Right lobe of liver (tissue), 6 donors: ENCODE measurements around the gene GRAMD4. TPM values are rescaled to one million over a fixed set of nuclear protein-coding genes. Genes with fewer than 3 reads are reported as not detected.
A peak's percentile ranks its signal among the peaks of the same experiment; 100 is the strongest.

Experiments used
- ATAC-seq, 4 donors: fragments of 200-7000 bp; cut with Tn5 transposase; one replicate each; pipeline ENCODE4 v1.9.1; 2020; ENCODE audit warnings: mild to moderate bottlenecking in 4 of 4, moderate library complexity in 4 of 4
- DNase-seq, 3 donors: peaks; one replicate each; pipeline ENCODE4 v3.0.0-alpha.2; 2020
- H3K27ac ChIP-seq, 3 donors: fragments of 200-600 bp; one replicate each; pipeline ENCODE4 v1.8.0; 2022
- H3K27me3 ChIP-seq, 2 donors: fragments of 200-600 bp; one replicate each; pipeline ENCODE4 v1.8.0; 2022
- H3K36me3 ChIP-seq, 4 donors: fragments of 200-600 bp; sonication (generic) in 1 of 4; one replicate each; pipeline versions ENCODE4 v1.5.1 to v1.8.0; 2017 to 2022; ENCODE audit warnings: control low read depth in 1 of 4
- H3K4me1 ChIP-seq, 4 donors: fragments of 200-600 bp; sonication (generic) in 1 of 4; one replicate each; pipeline versions ENCODE4 v1.5.1 to v1.8.0; 2017 to 2022; ENCODE audit warnings: control low read depth in 1 of 4
- H3K4me3 ChIP-seq, 3 donors: fragments of 200-600 bp; one replicate each; pipeline ENCODE4 v1.8.0; 2022
- H3K9me3 ChIP-seq, 4 donors: fragments of 200-600 bp; sonication (generic) in 1 of 4; one replicate each; pipeline versions ENCODE4 v1.5.1 to v1.8.0; 2017 to 2022; ENCODE audit warnings: control low read depth in 1 of 4
- CTCF ChIP-seq, 4 donors: fragments of 200-600 bp in 3 of 4; fragments of 450-650 bp in 1 of 4; IDR thresholded peaks; one replicate each; pipeline versions ENCODE4 v1.5.1 to v1.8.0; 2016 to 2022; ENCODE audit warnings: antibody characterized with exemption in 4 of 4, mild to moderate bottlenecking in 2 of 4
- POLR2A ChIP-seq: fragments of 450-650 bp; IDR thresholded peaks from one replicate; pipeline ENCODE4 v1.6.1; 2017; ENCODE audit warnings: antibody characterized with exemption, mild to moderate bottlenecking
- WGBS: methylation state at CpG from one replicate; pipeline ENCODE4 v1.1.6; 2018; ENCODE audit warnings: low coverage, low lambda C conversion rate; ENCODE audit not compliant: insufficient coverage; ENCODE audit errors: missing lambda C conversion rate; 5-methylcytosine and 5-hydroxymethylcytosine counted together
- intact Hi-C, 2 donors: fragments of 100-400 bp; cut with DNase I; formaldehyde crosslinking; loops; one replicate each; pipeline versions ENCODE4 v1.11.2 to v1.14.1; 2022
- total RNA-seq, 6 experiments: library from RNA; depleted of rRNA in 2 of 6; stranded (reverse); fragments of >200 nt in 2 of 6; fragmentation: NEBNext Ultra II Directional in 3 of 6; extraction: Animal tissue kit (Norgen Biotek cat#: 25700) in 3 of 6; gene quantifications; one replicate each; pipeline versions ENCODE4 v1.1.0 to v1.2.4, GENCODE V29; 2016 to 2023
- donor health status: DM: no; HTN: yes; CAD: no.
- donor health status: DM: no; HTN: no; CAD: no.
- donor health status: DM: no; HTN: no; CAD: no.
- donor health status: DM: no; HTN: yes; CAD: no.
- donor health status: DM: no; HTN: yes; CAD: no.

Gene GRAMD4
- total RNA-seq, 6 experiments from 2014 or later, result 29.7 to 72.0 (median 34.8) TPM

GRCh38 chr22:46591930-46592329 lies 28.3 kb upstream of the GRAMD4 start:
- intact Hi-C loops, result no loop called here
- DNase-seq (no peak), ATAC-seq (no peak)
- H3K36me3 ChIP-seq, result no peaks in the 10 kb centered on the region
- TF ChIP-seq POLR2A (no peak), CTCF (IDR thresholded peaks at IDR 0.05) (no peak)
- 79% methylated on average over 1 of the region's 8 CpGs for WGBS
- H3K4me3 ChIP-seq, result no peak overlapping the region
- no peaks in the 10 kb centered on the region for H3K9me3 ChIP-seq
- no peaks in the 10 kb centered on the region for H3K27me3 ChIP-seq
- no peaks in the 10 kb centered on the region for H3K4me1 ChIP-seq
- peak overlapping the region in 1 of 3 donors; percentile 49 for H3K27ac ChIP-seq

- Histone ChIP-seq H3K4me3 (no peak overlapping the region), H3K9me3 (no peaks in the 10 kb centered on the region), H3K36me3 (no peaks in the 10 kb centered on the region), H3K27ac (peak overlapping the region in 2 of 3 donors; percentile 48 to 49), H3K4me1 (no peaks in the 10 kb centered on the region), H3K27me3 (no peaks in the 10 kb centered on the region)
- intact Hi-C loops, result no loop called here
- DNase-seq, result peak in 2 of 3 donors; percentile 51
- WGBS, result 44% methylated on average over 13 of the region's 13 CpGs
- TF ChIP-seq CTCF (IDR thresholded peaks at IDR 0.05) (no peak), POLR2A (no peak)
- peak; percentile 33 to 60 (median 40) for ATAC-seq
These were observed 27.8 kb upstream of the GRAMD4 start for GRCh38 chr22:46592390-46592872.

- Histone ChIP-seq H3K27ac (peak overlapping the region in 2 of 3 donors; percentile 48 to 49), H3K27me3 (no peaks in the 10 kb centered on the region), H3K4me1 (no peaks in the 10 kb centered on the region), H3K36me3 (no peaks in the 10 kb centered on the region), H3K9me3 (no peaks in the 10 kb centered on the region), H3K4me3 (no peak overlapping the region)
- intact Hi-C loops, result no loop called here
- ATAC-seq, result peak; percentile 31 to 67 (median 55)
- 85% methylated on average over 12 of the region's 19 CpGs for WGBS
- no peak for TF ChIP-seq CTCF (IDR thresholded peaks at IDR 0.05)
- TF ChIP-seq POLR2A, result peak; percentile 57
- peak; percentile 46 to 69 (median 49) for DNase-seq
These were observed 26.9 kb upstream of the GRAMD4 start for GRCh38 chr22:46593211-46593681.

GRCh38 chr22:46593996-46594946 lies 25.9 kb upstream of the GRAMD4 start:
- TF ChIP-seq CTCF (IDR thresholded peaks at IDR 0.05) (no peak), POLR2A (no peak)
- ATAC-seq (no peak), DNase-seq (peak in 1 of 3 donors; percentile 48)
- 86% methylated on average over 6 of the region's 15 CpGs for WGBS
- intact Hi-C loops, result no loop called here
- H3K27ac ChIP-seq, result no peak overlapping the region
- H3K27me3 ChIP-seq, result no peaks in the 10 kb centered on the region
- no peaks in the 10 kb centered on the region for H3K36me3 ChIP-seq
- no peaks in the 10 kb centered on the region for H3K9me3 ChIP-seq
- H3K4me1 ChIP-seq, result no peaks in the 10 kb centered on the region
- no peak overlapping the region for H3K4me3 ChIP-seq
